ENCODE measurements around the gene ARF3. TPM values are rescaled to one million over a fixed set of nuclear protein-coding genes. Genes with fewer than 3 reads are reported as not detected.

ARF3 gene
- total RNA-seq, 1 experiment from 2014 or later, result 166 TPM

GRCh38 chr12:48969833-48970701 lies 12.8 kb upstream of the ARF3 start (continued):
- TF ChIP-seq REST (IDR thresholded peaks at IDR 0.05; ENCODE audit: low read depth), result no peak
- no peak for TF ChIP-seq YY1 (IDR thresholded peaks at IDR 0.05; ENCODE audit: extremely low read depth, insufficient replicate concordance, low read depth, low read length)
- no peak for TF ChIP-seq SRF (IDR thresholded peaks at IDR 0.05; ENCODE audit: low read depth)

GRCh38 chr12:48969160-48969771 lies 12.0 kb upstream of the ARF3 start:
- no peaks in the 10 kb centered on the region for H4K20me1 ChIP-seq (ENCODE audit: insufficient read depth)
- DNase-seq (ENCODE audit: low read depth, low spot score) (no peak), ATAC-seq (no peak)
- RAD21 ChIA-PET (ENCODE audit: low non-redundant PET in 1 of 2, low total read pairs in 2 of 2, uncharacterized antibody in 2 of 2, unreplicated experiment in 2 of 2), result no interaction called here
- no peak overlapping the region for H3K27ac ChIP-seq (ENCODE audit: low read depth, low read length)
- no peak overlapping the region for H3K9ac ChIP-seq (ENCODE audit: low read length)
- POLR2A ChIA-PET, result no interaction called here
- H3K36me3 ChIP-seq (ENCODE audit: control insufficient read depth in 1 of 2, insufficient read depth in 2 of 2, low read length in 2 of 2), result no peaks in the 10 kb centered on the region
- TF ChIP-seq ZFX (IDR thresholded peaks at IDR 0.05) (no peak), CEBPB (IDR thresholded peaks at IDR 0.05; ENCODE audit: low read depth) (no peak), ZNF274 (IDR thresholded peaks at IDR 0.05; ENCODE audit: low read depth, low read length) (no peak), EZH2 (IDR thresholded peaks at IDR 0.05) (no peak), SRF (IDR thresholded peaks at IDR 0.05; ENCODE audit: low read depth) (no peak), POLR2A (IDR thresholded peaks at IDR 0.05; ENCODE audit: borderline replicate concordance, extremely low read depth, insufficient read depth, insufficient read length) (no peak), EGR1 (IDR thresholded peaks at IDR 0.05; ENCODE audit: low read depth) (no peak), CBX3 (IDR thresholded peaks at IDR 0.05; ENCODE audit: low read depth) (no peak), YY1 (IDR thresholded peaks at IDR 0.05; ENCODE audit: extremely low read depth, insufficient replicate concordance, low read depth, low read length) (no peak), RAD21 (IDR thresholded peaks at IDR 0.05; ENCODE audit: low read depth) (no peak), POLR2AphosphoS5 (IDR thresholded peaks at IDR 0.05; ENCODE audit: low read depth, low read length) (no peak), JUND (IDR thresholded peaks at IDR 0.05) (no peak), EZH2phosphoT487 (IDR thresholded peaks at IDR 0.05; ENCODE audit: borderline replicate concordance) (no peak), CTCF (IDR thresholded peaks at IDR 0.05 in 2 of 3, conservative IDR thresholded peaks at IDR 0.05 in 1 of 3; ENCODE audit: borderline replicate concordance in 1 of 3, insufficient read depth in 1 of 3, low read depth in 2 of 3, low read length in 2 of 3) (no peak), MAX (IDR thresholded peaks at IDR 0.05) (no peak), ATF3 (IDR thresholded peaks at IDR 0.05) (no peak)
- H3K9me3 ChIP-seq (ENCODE audit: control insufficient read depth in 1 of 2, insufficient read depth in 1 of 2, low read depth in 1 of 2, low read length in 2 of 2), result no peaks in the 10 kb centered on the region
- intact Hi-C loops (cut with micrococcal nuclease), result no loop called here
- H2AFZ ChIP-seq (ENCODE audit: low read depth, low read length, poor library complexity, severe bottlenecking), result no peak overlapping the region
- no peaks in the 10 kb centered on the region for H3K9me2 ChIP-seq (ENCODE audit: insufficient read depth)
- CTCF ChIA-PET, result no interaction called here
- H3K4me3 ChIP-seq (replicated peaks in 1 of 2; ENCODE audit: low read depth in 1 of 2, low read length in 2 of 2), result no peak overlapping the region
- H3K4me2 ChIP-seq (ENCODE audit: low read length), result no peak overlapping the region
- peaks cover 9% of the 10 kb centered on the region; the same call in 1 of the 2 replicates for H3K79me2 ChIP-seq (ENCODE audit: insufficient read depth, low read length)
- H3K27me3 ChIP-seq (ENCODE audit: insufficient read depth, low read length), result no peaks in the 10 kb centered on the region
- no TSS peak for BruUV-seq (replicated peaks)
- peaks cover 6 to 20% of the 10 kb centered on the region in 2 experiments; a peak in 3 of 4 replicates for H3K4me1 ChIP-seq (ENCODE audit: control insufficient read depth in 1 of 2, insufficient read depth in 2 of 2, low read length in 2 of 2)

All from HCT116 (cell line).